ENCODE measurements around the gene DCAF5. TPM values are rescaled to one million over a fixed set of nuclear protein-coding genes. Genes with fewer than 3 reads are reported as not detected.
"Not testable (repeated sequence)": the region's sequence is repeated elsewhere in the genome, so short reads cannot be mapped to it uniquely, and the experiment has no call there.

Gene DCAF5
- total and polyA plus RNA-seq, 12 donors, result 14.1 to 63.1 (median 57.4) TPM

GRCh38 chr14:69081271-69081670 is 71.6 kb downstream of the DCAF5 start:
- no peak overlapping the region for H3K27ac ChIP-seq
- no peaks in the 10 kb centered on the region for H3K9me3 ChIP-seq
- no peak for ATAC-seq
- H3K36me3 ChIP-seq, result peaks cover 0 to 69% (median 8%) of the 10 kb centered on the region in 9 donors
- no peak for TF ChIP-seq CTCF (IDR thresholded peaks at IDR 0.05)
- WGBS, 2 donors, result 92 to 93% methylated on average over 2 of the region's 2 CpGs
- no peak overlapping the region for H3K4me3 ChIP-seq
- H3K4me1 ChIP-seq, result peaks cover 0 to 29% (median 21%) of the 10 kb centered on the region in 9 donors
- no peaks in the 10 kb centered on the region for H3K27me3 ChIP-seq
- DNase-seq, result no peak
- intact Hi-C loops (cut with DNase I), result loop anchor here in 2 of 10 donors (10.0 kb wide), 2 partner anchors 96 to 166 kb away; no protein-coding TSS in a partner anchor

- WGBS, 2 donors, result 93 to 97% methylated on average over 2 of the region's 2 CpGs
- peak overlapping the region in 7 of 10 donors; percentile 26 to 75 (median 53) for H3K27ac ChIP-seq
- ATAC-seq, result peak in 2 of 8 donors; percentile 8 to 12
- intact Hi-C loops (cut with DNase I), result loop anchor here in 2 of 10 donors (10.0 kb wide), 2 partner anchors 95 to 165 kb away; no protein-coding TSS in a partner anchor
- H3K4me1 ChIP-seq, result peaks cover 0 to 29% (median 21%) of the 10 kb centered on the region in 9 donors
- no peaks in the 10 kb centered on the region for H3K9me3 ChIP-seq
- H3K27me3 ChIP-seq, result no peaks in the 10 kb centered on the region
- no peak overlapping the region for H3K4me3 ChIP-seq
- TF ChIP-seq CTCF (IDR thresholded peaks at IDR 0.05), result no peak
- H3K36me3 ChIP-seq, result peaks cover 0 to 65% (median 12%) of the 10 kb centered on the region in 9 donors
- no peak for DNase-seq
Measured at GRCh38 chr14:69079747-69080146, 73.2 kb downstream of the DCAF5 start.

GRCh38 chr14:69079188-69079742 is 73.7 kb downstream of the DCAF5 start:
- peak overlapping the region in 7 of 10 donors; percentile 26 to 75 (median 53) for H3K27ac ChIP-seq
- H3K4me3 ChIP-seq, result no peak overlapping the region
- peaks cover 0 to 31% (median 21%) of the 10 kb centered on the region in 9 donors for H3K4me1 ChIP-seq
- TF ChIP-seq CTCF (IDR thresholded peaks at IDR 0.05), result no peak
- ATAC-seq (peak in 7 of 8 donors; percentile 20 to 86 (median 76)), DNase-seq (no peak)
- no peaks in the 10 kb centered on the region for H3K9me3 ChIP-seq
- H3K36me3 ChIP-seq, result peaks cover 0 to 65% (median 16%) of the 10 kb centered on the region in 9 donors
- WGBS, 2 donors, result 62 to 63% methylated on average over 4 of the region's 4 CpGs
- intact Hi-C loops (cut with DNase I), result no loop called here
- H3K27me3 ChIP-seq, result no peaks in the 10 kb centered on the region

GRCh38 chr14:69077841-69078240 is 75.1 kb downstream of the DCAF5 start:
- Histone ChIP-seq H3K9me3 (no peaks in the 10 kb centered on the region), H3K27me3 (no peaks in the 10 kb centered on the region), H3K4me3 (no peak overlapping the region), H3K4me1 (peaks cover 0 to 42% (median 21%) of the 10 kb centered on the region in 9 donors), H3K36me3 (peaks cover 0 to 65% (median 16%) of the 10 kb centered on the region in 9 donors), H3K27ac (peak overlapping the region in 2 of 10 donors; percentile 6 to 75)
- ATAC-seq (no peak), DNase-seq (no peak)
- intact Hi-C loops (cut with DNase I), result no loop called here
- TF ChIP-seq CTCF (IDR thresholded peaks at IDR 0.05), result no peak

- ATAC-seq; intact Hi-C loops (cut with DNase I): not testable (repeated sequence)
- H3K4me1 ChIP-seq, result peaks cover 0 to 42% (median 21%) of the 10 kb centered on the region in 9 donors
Measured at GRCh38 chr14:69077185-69077584, 75.7 kb downstream of the DCAF5 start.

More at GRCh38 chr14:69077185-69077584, 75.7 kb downstream of the DCAF5 start:
- H3K27me3 ChIP-seq, H3K9me3 ChIP-seq, H3K4me3 ChIP-seq, DNase-seq: not testable (repeated sequence)
- Histone ChIP-seq H3K36me3 (peaks cover 0 to 65% (median 16%) of the 10 kb centered on the region in 9 donors), H3K27ac (peak overlapping the region in 1 of 10 donors; percentile 6)
- WGBS, 2 donors, result 97% methylated on average over 5 of the region's 5 CpGs
